PC-3 (cell line): ENCODE results near the gene SKAP1. TPM values are rescaled to one million over a fixed set of nuclear protein-coding genes. Genes with fewer than 3 reads are reported as not detected.

Experiments
- ATAC-seq: fragments of 200-7000 bp; cut with Tn5 transposase; 2 replicates; pipeline ENCODE4 v1.9.1; 2020; ENCODE audit warnings: mild to moderate bottlenecking, moderate library complexity
- BruUV-seq: library from RNA; stranded (reverse); fragments of 400-500 nt; replicated peaks from 2 replicates; lab custom pipeline; 2021; lab: Mats Ljungman, UMichigan
- CTCF ChIA-PET: fragments of 300-600 bp; sonication (Branson Sonifier 250); formaldehyde crosslinking; loops from one replicate; lab custom pipeline; 2022; ENCODE audit warnings: antibody characterized with exemption; lab: Charles Lee
- POLR2A ChIA-PET: fragments of 300-600 bp; sonication (Branson Sonifier 250); formaldehyde crosslinking; loops from one replicate; lab custom pipeline; 2022; ENCODE audit warnings: antibody characterized with exemption; ENCODE audit not compliant: unreplicated experiment; lab: Charles Lee
- DNase-seq: peaks from one replicate; pipeline ENCODE4 v3.0.0-alpha.2; 2015
- H2AFZ ChIP-seq: fragments of 300-600 bp; sonication (generic); 2 replicates; pipeline ENCODE4 v1.6.0; 2016; ENCODE audit warnings: antibody characterized with exemption, low read length
- H3F3A ChIP-seq: fragments of 300-600 bp; sonication (generic); one replicate; pipeline ENCODE4 v1.6.0; 2017; ENCODE audit warnings: antibody characterized with exemption, low read length, control low read depth, mild to moderate bottlenecking; ENCODE audit not compliant: unreplicated experiment
- H3K27ac ChIP-seq: fragments of 300-600 bp; sonication (generic); 2 replicates; pipeline ENCODE4 v1.5.1; 2016; ENCODE audit warnings: mild to moderate bottlenecking, low read length
- H3K27me3 ChIP-seq: fragments of 300-600 bp; sonication (generic); 2 replicates; pipeline ENCODE4 v1.6.1; 2016; ENCODE audit warnings: low read length, mixed read lengths
- H3K36me3 ChIP-seq: fragments of 300-600 bp; sonication (generic); 2 replicates; pipeline ENCODE4 v1.6.1; 2016; ENCODE audit warnings: low read depth, mixed run types, low read length, mixed read lengths
- H3K4me1 ChIP-seq: fragments of 300-600 bp; sonication (generic); 2 replicates; pipeline ENCODE4 v1.5.1; 2016; ENCODE audit warnings: low read length; ENCODE audit not compliant: insufficient read depth
- H3K4me2 ChIP-seq: fragments of 300-600 bp; sonication (generic); 2 replicates; pipeline ENCODE4 v1.6.0; 2016; ENCODE audit warnings: low read length
- H3K4me3 ChIP-seq: fragments of 300-600 bp; sonication (generic); 2 replicates; pipeline ENCODE4 v1.5.1; 2016; ENCODE audit warnings: mild to moderate bottlenecking, low read length, mixed read lengths
- H3K79me2 ChIP-seq: fragments of 300-600 bp; sonication (generic); 2 replicates; pipeline ENCODE4 v1.6.1; 2017; ENCODE audit warnings: low read length, mixed read lengths
- H3K9ac ChIP-seq: fragments of 300-600 bp; sonication (generic); 2 replicates; pipeline ENCODE4 v1.6.0; 2016; ENCODE audit warnings: mild to moderate bottlenecking, low read length
- H3K9me2 ChIP-seq: fragments of 300-600 bp; sonication (generic); replicated peaks from 2 replicates; pipeline ENCODE4 v1.6.1; 2016; ENCODE audit warnings: mixed run types, low read length, mixed read lengths
- H3K9me3 ChIP-seq: fragments of 300-600 bp; sonication (generic); 2 replicates; pipeline ENCODE4 v1.6.1; 2016; ENCODE audit warnings: low read length, mixed read lengths
- H4K20me1 ChIP-seq: fragments of 300-600 bp; sonication (generic); 2 replicates; pipeline ENCODE4 v1.6.1; 2016; ENCODE audit warnings: low read length, mixed read lengths
- EZH2 ChIP-seq: fragments of 300-600 bp; sonication (generic); IDR thresholded peaks from one replicate; pipeline ENCODE4 v1.6.1; 2017; ENCODE audit warnings: antibody characterized with exemption, mild to moderate bottlenecking, low read length; ENCODE audit not compliant: unreplicated experiment
- EZH2phosphoT487 ChIP-seq: fragments of 300-600 bp; sonication (generic); IDR thresholded peaks from 2 replicates; pipeline ENCODE4 v1.6.1; 2018; ENCODE audit warnings: mild to moderate bottlenecking, antibody characterized with exemption, low read length, borderline replicate concordance
- intact Hi-C: fragments of 100-400 bp; cut with micrococcal nuclease; formaldehyde crosslinking; loops from 2 replicates; pipeline ENCODE4 v1.9.0; 2023
- total RNA-seq: library from RNA; depleted of rRNA; stranded (reverse); fragments of >200 nt; gene quantifications from 2 replicates; pipeline ENCODE4 v1.2.3, GENCODE V29; 2014
- TF ChIP-seq, protein P1 (sequence below): fragments of 300-600 bp; sonication (generic); conservative IDR thresholded peaks from 2 replicates; pipeline ENCODE4 v1.5.1; 2017; ENCODE audit warnings: antibody characterized with exemption, low read depth, mild to moderate bottlenecking, low read length

Gene SKAP1
- total RNA-seq, 1 experiment from 2014 or later = not detected

- H3K36me3 ChIP-seq = no peaks in the 10 kb centered on the region
- DNase-seq (no peak), ATAC-seq (no peak)
- no peak overlapping the region for H3K27ac ChIP-seq
- H3K4me1 ChIP-seq = 0 out of 2 replicates have a peak, but pooled peaks cover 5% of the 10 kb centered on the region
- H3K4me3 ChIP-seq = no peak overlapping the region
- H2AFZ ChIP-seq = no peak overlapping the region
- H3K79me2 ChIP-seq = no peaks in the 10 kb centered on the region
- no peaks in the 10 kb centered on the region for H3K27me3 ChIP-seq
- H4K20me1 ChIP-seq = no peaks in the 10 kb centered on the region
- ChIA-PET POLR2A (no interaction called here), CTCF (no interaction called here)
- no peaks in the 10 kb centered on the region for H3K9me3 ChIP-seq
- BruUV-seq = no TSS peak
- intact Hi-C loops = no loop called here
- no peak overlapping the region for H3K4me2 ChIP-seq
- H3K9me2 ChIP-seq = no peaks in the 10 kb centered on the region
- H3F3A ChIP-seq = no peaks in the 10 kb centered on the region
- H3K9ac ChIP-seq = no peak overlapping the region
- TF ChIP-seq EZH2 (no peak), EZH2phosphoT487 (no peak)
- TF ChIP-seq, protein P1, sequence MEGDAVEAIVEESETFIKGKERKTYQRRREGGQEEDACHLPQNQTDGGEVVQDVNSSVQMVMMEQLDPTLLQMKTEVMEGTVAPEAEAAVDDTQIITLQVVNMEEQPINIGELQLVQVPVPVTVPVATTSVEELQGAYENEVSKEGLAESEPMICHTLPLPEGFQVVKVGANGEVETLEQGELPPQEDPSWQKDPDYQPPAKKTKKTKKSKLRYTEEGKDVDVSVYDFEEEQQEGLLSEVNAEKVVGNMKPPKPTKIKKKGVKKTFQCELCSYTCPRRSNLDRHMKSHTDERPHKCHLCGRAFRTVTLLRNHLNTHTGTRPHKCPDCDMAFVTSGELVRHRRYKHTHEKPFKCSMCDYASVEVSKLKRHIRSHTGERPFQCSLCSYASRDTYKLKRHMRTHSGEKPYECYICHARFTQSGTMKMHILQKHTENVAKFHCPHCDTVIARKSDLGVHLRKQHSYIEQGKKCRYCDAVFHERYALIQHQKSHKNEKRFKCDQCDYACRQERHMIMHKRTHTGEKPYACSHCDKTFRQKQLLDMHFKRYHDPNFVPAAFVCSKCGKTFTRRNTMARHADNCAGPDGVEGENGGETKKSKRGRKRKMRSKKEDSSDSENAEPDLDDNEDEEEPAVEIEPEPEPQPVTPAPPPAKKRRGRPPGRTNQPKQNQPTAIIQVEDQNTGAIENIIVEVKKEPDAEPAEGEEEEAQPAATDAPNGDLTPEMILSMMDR = no peak
These were observed 10.0 kb upstream of the SKAP1 start for GRCh38 chr17:48439875-48440505.

DNA sequence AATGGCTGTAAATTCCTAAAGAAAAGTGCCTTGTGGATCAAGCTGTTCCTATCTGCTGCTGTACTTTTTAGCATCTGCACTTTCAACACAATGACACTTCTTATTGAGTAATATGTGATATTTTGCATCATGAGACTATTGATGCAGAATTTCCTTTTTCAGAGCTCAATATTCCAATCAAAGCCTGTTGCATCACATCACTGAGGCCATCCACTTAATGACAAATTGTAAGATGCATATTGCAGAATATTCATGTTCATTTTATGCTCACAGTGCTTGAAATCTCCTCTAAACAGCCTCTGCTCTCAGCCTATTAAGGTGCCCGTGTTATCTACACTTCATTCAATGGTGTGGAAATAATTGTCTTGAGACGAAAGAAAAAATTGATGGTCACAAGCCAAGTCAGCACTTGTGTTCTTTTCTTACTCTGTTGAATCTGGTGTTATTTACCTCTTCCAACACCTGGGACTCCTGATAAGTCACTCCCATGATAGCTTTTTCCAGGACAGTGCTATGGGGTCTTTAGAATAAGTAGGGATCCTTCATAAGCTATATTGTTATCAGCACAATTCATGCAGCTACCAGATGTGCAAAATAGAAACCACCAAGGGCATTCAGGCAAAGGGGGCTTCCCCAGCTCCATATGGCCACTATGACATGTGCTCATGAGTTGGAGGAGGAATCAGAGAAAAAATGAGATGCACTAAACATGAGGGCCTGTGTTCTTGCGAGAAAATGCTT lies 9.3 kb upstream of the SKAP1 start:
- TF ChIP-seq, protein P1 = no peak
- TF ChIP-seq EZH2phosphoT487 (no peak), EZH2 (no peak)
- Histone ChIP-seq H3K4me3 (no peak overlapping the region), H3K36me3 (no peaks in the 10 kb centered on the region), H3K9ac (no peak overlapping the region), H3K27me3 (no peaks in the 10 kb centered on the region), H3K79me2 (no peaks in the 10 kb centered on the region), H2AFZ (no peak overlapping the region), H4K20me1 (no peaks in the 10 kb centered on the region), H3F3A (no peaks in the 10 kb centered on the region), H3K9me2 (no peaks in the 10 kb centered on the region), H3K9me3 (no peaks in the 10 kb centered on the region), H3K4me2 (no peak overlapping the region), H3K4me1 (0 out of 2 replicates have a peak, but pooled peaks cover 5% of the 10 kb centered on the region), H3K27ac (no peak overlapping the region)
- ChIA-PET POLR2A (interaction anchor here (0.5 kb wide), 1 partner anchor 331 kb away, joined by 3 read pairs; no protein-coding TSS in a partner anchor), CTCF (interaction anchor here (0.5 kb wide), 1 partner anchor 28 kb away, joined by 7 read pairs; no protein-coding TSS in a partner anchor)
- intact Hi-C loops = no loop called here
- no TSS peak for BruUV-seq
- no peak for ATAC-seq
- no peak for DNase-seq
